ENCODE results near the gene RHOB.

DNA sequence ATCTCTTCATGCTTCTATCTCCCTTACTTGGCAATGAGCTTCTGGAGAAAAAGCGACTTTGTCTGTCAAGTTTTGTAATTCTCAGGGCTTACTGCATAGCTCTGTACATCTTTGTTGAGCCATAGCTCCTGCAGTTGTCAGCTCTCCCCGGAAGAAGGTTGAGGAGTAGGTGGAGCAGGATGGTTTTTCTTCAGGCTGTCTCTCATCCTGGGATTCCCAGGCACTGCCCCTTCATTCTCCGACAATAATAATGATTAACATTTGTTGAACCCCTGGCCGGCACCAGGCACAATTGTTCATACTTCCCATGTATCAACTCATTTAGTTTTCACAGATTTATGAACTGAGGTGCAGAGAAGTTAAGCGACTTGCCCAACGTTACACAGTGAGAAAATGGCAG lies 23.5 kb upstream of the RHOB start:
- TF ChIP-seq, protein P1, sequence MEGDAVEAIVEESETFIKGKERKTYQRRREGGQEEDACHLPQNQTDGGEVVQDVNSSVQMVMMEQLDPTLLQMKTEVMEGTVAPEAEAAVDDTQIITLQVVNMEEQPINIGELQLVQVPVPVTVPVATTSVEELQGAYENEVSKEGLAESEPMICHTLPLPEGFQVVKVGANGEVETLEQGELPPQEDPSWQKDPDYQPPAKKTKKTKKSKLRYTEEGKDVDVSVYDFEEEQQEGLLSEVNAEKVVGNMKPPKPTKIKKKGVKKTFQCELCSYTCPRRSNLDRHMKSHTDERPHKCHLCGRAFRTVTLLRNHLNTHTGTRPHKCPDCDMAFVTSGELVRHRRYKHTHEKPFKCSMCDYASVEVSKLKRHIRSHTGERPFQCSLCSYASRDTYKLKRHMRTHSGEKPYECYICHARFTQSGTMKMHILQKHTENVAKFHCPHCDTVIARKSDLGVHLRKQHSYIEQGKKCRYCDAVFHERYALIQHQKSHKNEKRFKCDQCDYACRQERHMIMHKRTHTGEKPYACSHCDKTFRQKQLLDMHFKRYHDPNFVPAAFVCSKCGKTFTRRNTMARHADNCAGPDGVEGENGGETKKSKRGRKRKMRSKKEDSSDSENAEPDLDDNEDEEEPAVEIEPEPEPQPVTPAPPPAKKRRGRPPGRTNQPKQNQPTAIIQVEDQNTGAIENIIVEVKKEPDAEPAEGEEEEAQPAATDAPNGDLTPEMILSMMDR (IDR thresholded peaks at IDR 0.05; ENCODE audit: poor library complexity) = no peak
- TF ChIP-seq EZH2 (IDR thresholded peaks at IDR 0.05; ENCODE audit: borderline replicate concordance) = no peak

All from hepatocyte (in vitro differentiated cells).